Thoracic aorta (tissue), 2 donors: ENCODE measurements around the gene MIPEP. TPM values are rescaled to one million over a fixed set of nuclear protein-coding genes. Genes with fewer than 3 reads are reported as not detected.

Experiments used
- ATAC-seq: fragments of 150-250 bp; one replicate; pipeline ENCODE4 v1.8.0; 2017; ENCODE audit warnings: low read depth; ENCODE audit not compliant: insufficient number of reproducible peaks, low FRiP score
- DNase-seq: peaks from one replicate; pipeline ENCODE4 v3.0.0-alpha.2; 2020; ENCODE audit warnings: low spot score
- H3K27ac ChIP-seq, 2 donors: fragments of 200-600 bp; sonication (generic); 1 replicate in 1 of 2; 2 replicates in 1 of 2; pipeline ENCODE4 v1.5.1; 2016; ENCODE audit warnings: mild to moderate bottlenecking in 2 of 2, moderate library complexity in 2 of 2
- H3K27me3 ChIP-seq: fragments of 200-600 bp; sonication (generic); replicated peaks from 2 replicates; pipeline ENCODE4 v1.6.0; 2016; ENCODE audit warnings: mild to moderate bottlenecking; ENCODE audit not compliant: insufficient read depth
- H3K36me3 ChIP-seq: fragments of 200-600 bp; sonication (generic); one replicate; pipeline ENCODE4 v1.5.1; 2016
- H3K4me1 ChIP-seq, 2 donors: fragments of 200-600 bp; sonication (generic); 1 replicate in 1 of 2; 2 replicates in 1 of 2; pipeline versions ENCODE4 v1.5.1 to v1.6.0; 2016; ENCODE audit warnings: low read depth in 2 of 2, mild to moderate bottlenecking in 1 of 2; ENCODE audit not compliant: control insufficient read depth in 1 of 2
- H3K4me3 ChIP-seq: fragments of 200-600 bp; sonication (generic); 2 replicates; pipeline ENCODE4 v1.5.1; 2016; ENCODE audit warnings: mild to moderate bottlenecking
- H3K9me3 ChIP-seq: fragments of 200-600 bp; sonication (generic); 2 replicates; pipeline ENCODE4 v1.5.1; 2016
- total RNA-seq, 2 donors: library from RNA; depleted of rRNA; stranded (reverse); fragments of >200 nt; gene quantifications; one replicate each; pipeline versions ENCODE4 v1.1.0 to v1.2.3, GENCODE V29; 2016
- TF ChIP-seq, protein P1 (sequence below): fragments of 200-600 bp; sonication (generic); IDR thresholded peaks from one replicate; pipeline ENCODE4 v1.5.1; 2019; ENCODE audit warnings: antibody characterized with exemption

MIPEP gene
- total RNA-seq, 2 donors from 2014 or later = 11.6 to 12.0 TPM

DNA sequence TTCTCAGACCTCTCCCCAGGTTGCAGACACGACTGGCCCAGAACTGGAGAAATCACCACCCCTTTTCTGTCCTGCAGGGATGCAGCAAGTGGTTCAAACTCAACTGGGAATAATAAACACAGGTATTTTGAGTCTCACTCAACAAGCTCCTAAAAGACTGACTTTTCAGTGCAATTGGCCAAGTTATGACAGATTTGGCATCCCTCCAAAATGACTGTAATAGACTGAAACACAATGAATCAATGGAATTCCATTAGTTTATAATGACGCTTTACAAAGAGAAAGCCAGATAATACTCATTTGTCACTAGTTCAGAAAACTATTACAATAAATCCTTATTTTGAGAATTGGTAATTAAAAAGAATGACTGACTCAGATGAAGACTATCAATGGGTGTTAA is 38.1 kb downstream of the MIPEP start:
- no peaks in the 10 kb centered on the region for H3K4me1 ChIP-seq
- no peak overlapping the region for H3K27ac ChIP-seq
- ATAC-seq (no peak), DNase-seq (no peak)
- no peaks in the 10 kb centered on the region for H3K36me3 ChIP-seq
- no peaks in the 10 kb centered on the region for H3K27me3 ChIP-seq
- TF ChIP-seq, protein P1, sequence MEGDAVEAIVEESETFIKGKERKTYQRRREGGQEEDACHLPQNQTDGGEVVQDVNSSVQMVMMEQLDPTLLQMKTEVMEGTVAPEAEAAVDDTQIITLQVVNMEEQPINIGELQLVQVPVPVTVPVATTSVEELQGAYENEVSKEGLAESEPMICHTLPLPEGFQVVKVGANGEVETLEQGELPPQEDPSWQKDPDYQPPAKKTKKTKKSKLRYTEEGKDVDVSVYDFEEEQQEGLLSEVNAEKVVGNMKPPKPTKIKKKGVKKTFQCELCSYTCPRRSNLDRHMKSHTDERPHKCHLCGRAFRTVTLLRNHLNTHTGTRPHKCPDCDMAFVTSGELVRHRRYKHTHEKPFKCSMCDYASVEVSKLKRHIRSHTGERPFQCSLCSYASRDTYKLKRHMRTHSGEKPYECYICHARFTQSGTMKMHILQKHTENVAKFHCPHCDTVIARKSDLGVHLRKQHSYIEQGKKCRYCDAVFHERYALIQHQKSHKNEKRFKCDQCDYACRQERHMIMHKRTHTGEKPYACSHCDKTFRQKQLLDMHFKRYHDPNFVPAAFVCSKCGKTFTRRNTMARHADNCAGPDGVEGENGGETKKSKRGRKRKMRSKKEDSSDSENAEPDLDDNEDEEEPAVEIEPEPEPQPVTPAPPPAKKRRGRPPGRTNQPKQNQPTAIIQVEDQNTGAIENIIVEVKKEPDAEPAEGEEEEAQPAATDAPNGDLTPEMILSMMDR = no peak
- no peaks in the 10 kb centered on the region for H3K9me3 ChIP-seq
- no peak overlapping the region for H3K4me3 ChIP-seq

- no peaks in the 10 kb centered on the region for H3K36me3 ChIP-seq
- H3K4me3 ChIP-seq = no peak overlapping the region
- no peaks in the 10 kb centered on the region for H3K9me3 ChIP-seq
- no peaks in the 10 kb centered on the region for H3K4me1 ChIP-seq
- no peaks in the 10 kb centered on the region for H3K27me3 ChIP-seq
- no peak for ATAC-seq
- H3K27ac ChIP-seq = no peak overlapping the region
- no peak for DNase-seq
- TF ChIP-seq, protein P1 = no peak
Observed at GRCh38 chr13:23850134-23850533, 39.1 kb downstream of the MIPEP start.

GRCh38 chr13:23849670-23850069 is 39.5 kb downstream of the MIPEP start:
- ATAC-seq = no peak
- no peak overlapping the region for H3K27ac ChIP-seq
- TF ChIP-seq, protein P1 = no peak

DNA sequence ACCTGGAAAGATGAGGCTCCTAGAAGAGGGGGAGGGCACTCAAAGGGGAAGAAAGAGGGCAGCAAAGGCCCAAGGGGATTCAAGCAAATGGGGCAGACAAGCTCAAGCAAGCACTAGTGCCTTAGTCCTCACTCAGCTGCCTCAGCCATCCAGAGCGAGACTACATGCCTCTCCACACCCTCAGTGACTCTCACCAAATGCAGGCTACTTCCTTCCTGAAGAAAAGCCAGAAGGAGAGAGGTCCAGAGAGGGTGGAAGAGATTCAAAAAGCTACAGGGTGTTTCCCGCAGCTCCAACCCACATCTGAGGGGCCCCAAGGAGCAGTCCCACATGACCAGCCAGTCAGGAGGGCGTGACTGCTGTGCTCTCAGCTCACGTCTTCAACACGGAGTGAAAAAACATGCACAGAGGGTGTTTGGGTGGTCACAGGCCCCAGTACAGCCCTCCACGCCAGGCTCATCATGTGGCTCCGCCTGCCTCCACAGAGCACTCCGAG is 40.5 kb downstream of the MIPEP start:
- Histone ChIP-seq H3K4me3 (no peak overlapping the region), H3K36me3 (no peaks in the 10 kb centered on the region), H3K4me1 (no peaks in the 10 kb centered on the region), H3K9me3 (no peaks in the 10 kb centered on the region), H3K27ac (no peak overlapping the region), H3K27me3 (no peaks in the 10 kb centered on the region)
- TF ChIP-seq, protein P1 = no peak
- DNase-seq = no peak
- ATAC-seq = no peak

More at GRCh38 chr13:23849670-23850069, 39.5 kb downstream of the MIPEP start:
- H3K27me3 ChIP-seq = no peaks in the 10 kb centered on the region
- H3K4me3 ChIP-seq = no peak overlapping the region
- DNase-seq = no peak
- H3K4me1 ChIP-seq = no peaks in the 10 kb centered on the region
- H3K9me3 ChIP-seq = no peaks in the 10 kb centered on the region
- no peaks in the 10 kb centered on the region for H3K36me3 ChIP-seq

DNA sequence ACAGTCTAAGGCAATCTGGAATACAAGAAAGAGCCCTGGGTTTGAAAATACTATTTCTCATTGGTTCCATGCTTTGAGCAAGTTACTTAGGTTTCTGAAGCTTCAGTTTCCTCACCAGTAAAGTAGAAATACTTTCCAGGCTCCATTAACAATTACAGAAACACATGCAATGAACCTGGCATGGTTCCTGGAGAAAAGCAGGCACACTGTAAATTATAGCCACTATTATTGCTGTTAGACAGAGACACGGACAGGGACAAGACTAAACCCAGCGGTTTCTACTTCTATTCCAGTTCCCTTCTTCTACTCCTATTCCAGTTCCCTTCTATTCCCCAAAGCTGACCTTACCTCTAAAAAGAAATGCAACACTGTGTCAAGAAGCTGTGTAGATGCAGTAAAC is 41.2 kb downstream of the MIPEP start:
- ATAC-seq = no peak
- no peaks in the 10 kb centered on the region for H3K9me3 ChIP-seq
- no peaks in the 10 kb centered on the region for H3K4me1 ChIP-seq

More for the DNA sequence above, 41.2 kb downstream of the MIPEP start:
- TF ChIP-seq, protein P1 = no peak
- DNase-seq = no peak
- Histone ChIP-seq H3K4me3 (no peak overlapping the region), H3K27me3 (no peaks in the 10 kb centered on the region), H3K27ac (no peak overlapping the region), H3K36me3 (no peaks in the 10 kb centered on the region)
